Measurements from ENCODE around the gene TBX1.
A peak's percentile ranks its signal among the peaks of the same experiment; 100 is the strongest.

GRCh38 chr22:19756288-19757128 lies 4.1 kb upstream of the TBX1 start:
- no peak for TF ChIP-seq FOS (IDR thresholded peaks at IDR 0.05; ENCODE audit: borderline replicate concordance, extremely low read depth, insufficient read length)
- peak; percentile 40 to 66 (median 62) for TF ChIP-seq CTCF (IDR thresholded peaks at IDR 0.05 in 2 of 3, conservative IDR thresholded peaks at IDR 0.05 in 1 of 3; ENCODE audit: control insufficient read depth in 2 of 3, extremely low read depth in 1 of 3, insufficient read depth in 1 of 3, low read depth in 3 of 3, low read length in 3 of 3)
- TF ChIP-seq NRF1 (conservative IDR thresholded peaks at IDR 0.05; ENCODE audit: low read depth, low read length) = no peak
- TF ChIP-seq CHD4 (IDR thresholded peaks at IDR 0.05) = no peak
- no peak for TF ChIP-seq ZZZ3 (IDR thresholded peaks at IDR 0.05; ENCODE audit: control insufficient read depth, insufficient read length, low read depth)
- peak; percentile 10 to 29; a peak in 1 of 4 replicates for TF ChIP-seq BHLHE40 (IDR thresholded peaks at IDR 0.05; ENCODE audit: borderline replicate concordance in 1 of 2, low read depth in 2 of 2, low read length in 1 of 2)
- TF ChIP-seq EP300 (IDR thresholded peaks at IDR 0.05; ENCODE audit: borderline replicate concordance in 1 of 2, control insufficient read depth in 1 of 2, low read depth in 2 of 2, low read length in 2 of 2) = no peak
